Renal cortical epithelial cell (primary cell): ENCODE data around the gene GNAO1. TPM values are rescaled to one million over a fixed set of nuclear protein-coding genes. Genes with fewer than 3 reads are reported as not detected.
"Not testable (repeated sequence)": the region's sequence is repeated elsewhere in the genome, so short reads cannot be mapped to it uniquely, and the experiment has no call there.

ENCODE experiments used
- DNase-seq: peaks from one replicate; pipeline ENCODE4 v3.0.0-alpha.2; 2011; ENCODE audit warnings: low read depth
- total RNA-seq: library from RNA; depleted of rRNA; stranded (reverse); fragments of >200 nt; gene quantifications from 2 replicates; pipeline ENCODE4 v1.2.3, GENCODE V29; 2014

Gene GNAO1
- total RNA-seq, 1 donor from 2014 or later = 8.3 TPM

DNA sequence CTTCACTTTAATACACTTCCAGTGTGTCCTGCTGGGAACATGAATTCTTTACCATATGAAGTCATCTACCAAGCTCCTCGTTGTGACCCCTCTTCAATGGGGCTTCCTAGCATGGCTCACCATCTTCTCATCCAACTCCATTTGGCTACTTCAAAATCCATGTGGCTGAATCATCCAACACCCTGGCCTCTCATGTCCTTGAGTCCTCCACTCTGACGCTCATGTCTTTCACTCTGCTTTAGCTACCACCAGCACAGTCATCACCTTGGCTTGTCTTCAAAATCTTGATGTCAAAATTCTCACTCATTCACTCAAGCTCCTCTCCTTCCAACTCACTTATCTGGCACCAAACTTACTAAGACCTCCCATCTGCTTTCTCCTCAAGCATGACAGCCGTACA, 198.3 kb downstream of the GNAO1 start:
- DNase-seq = peak; percentile 49

DNA sequence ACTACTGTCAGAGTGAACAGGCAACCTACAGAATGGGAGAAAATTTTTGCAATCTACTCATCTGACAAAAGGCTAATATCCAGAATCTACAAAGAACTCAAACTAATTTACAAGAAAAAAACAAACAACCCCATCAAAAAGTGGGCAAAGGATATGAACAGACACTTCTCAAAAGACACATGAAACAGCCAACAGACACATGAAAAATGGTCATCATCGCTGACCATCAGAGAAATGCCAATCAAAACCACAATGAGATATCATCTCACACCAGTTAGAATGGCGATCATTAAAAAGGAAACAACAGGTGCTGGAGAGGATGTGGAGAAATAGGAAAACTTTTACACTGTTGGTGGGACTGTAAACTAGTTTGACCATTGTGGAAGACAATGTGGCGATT, 205.4 kb downstream of the GNAO1 start:
- not testable (repeated sequence) for DNase-seq

DNA sequence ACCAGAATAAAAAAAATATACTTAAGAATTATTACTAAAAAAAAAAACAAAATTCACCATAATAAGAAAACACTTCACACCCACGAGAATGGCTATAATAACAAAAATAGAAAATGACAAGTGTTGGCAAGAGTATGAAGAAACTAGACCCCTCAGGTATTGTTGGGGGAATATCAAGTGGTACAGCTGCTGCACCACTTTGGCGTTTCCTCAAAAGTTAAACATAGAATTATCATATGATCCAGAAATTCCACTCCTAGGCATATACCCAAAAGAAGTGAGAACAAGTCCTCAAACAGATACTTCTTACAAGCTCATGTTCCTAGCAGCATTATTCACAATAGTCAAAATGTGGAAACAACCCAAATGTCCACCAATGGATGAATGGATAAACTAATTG, 207.8 kb downstream of the GNAO1 start:
- no peak for DNase-seq

GRCh38 chr16:56399486-56399885, 208.2 kb downstream of the GNAO1 start:
- no peak for DNase-seq

DNA sequence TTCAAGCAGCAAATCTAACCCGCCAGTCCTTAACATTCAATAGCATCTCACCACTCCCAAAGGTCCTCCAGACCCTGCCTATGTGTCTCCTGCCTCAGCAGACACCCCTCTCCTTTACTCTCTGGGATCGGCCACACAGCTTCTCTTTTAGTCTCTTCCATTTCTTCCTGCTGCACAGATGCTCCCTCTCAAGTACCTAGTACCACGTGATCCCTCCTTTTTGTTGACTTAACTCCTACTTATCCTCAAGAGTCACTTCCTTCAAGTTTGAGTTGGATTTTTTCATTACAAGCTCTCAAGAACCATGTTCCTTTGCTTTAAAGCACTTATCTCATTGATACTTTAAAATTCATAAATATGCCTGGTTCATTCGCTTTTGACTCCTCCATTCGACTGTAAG, 209.2 kb downstream of the GNAO1 start:
- DNase-seq = no peak

- DNase-seq = no peak
These were observed 210.2 kb downstream of the GNAO1 start for GRCh38 chr16:56401482-56401881.

DNA sequence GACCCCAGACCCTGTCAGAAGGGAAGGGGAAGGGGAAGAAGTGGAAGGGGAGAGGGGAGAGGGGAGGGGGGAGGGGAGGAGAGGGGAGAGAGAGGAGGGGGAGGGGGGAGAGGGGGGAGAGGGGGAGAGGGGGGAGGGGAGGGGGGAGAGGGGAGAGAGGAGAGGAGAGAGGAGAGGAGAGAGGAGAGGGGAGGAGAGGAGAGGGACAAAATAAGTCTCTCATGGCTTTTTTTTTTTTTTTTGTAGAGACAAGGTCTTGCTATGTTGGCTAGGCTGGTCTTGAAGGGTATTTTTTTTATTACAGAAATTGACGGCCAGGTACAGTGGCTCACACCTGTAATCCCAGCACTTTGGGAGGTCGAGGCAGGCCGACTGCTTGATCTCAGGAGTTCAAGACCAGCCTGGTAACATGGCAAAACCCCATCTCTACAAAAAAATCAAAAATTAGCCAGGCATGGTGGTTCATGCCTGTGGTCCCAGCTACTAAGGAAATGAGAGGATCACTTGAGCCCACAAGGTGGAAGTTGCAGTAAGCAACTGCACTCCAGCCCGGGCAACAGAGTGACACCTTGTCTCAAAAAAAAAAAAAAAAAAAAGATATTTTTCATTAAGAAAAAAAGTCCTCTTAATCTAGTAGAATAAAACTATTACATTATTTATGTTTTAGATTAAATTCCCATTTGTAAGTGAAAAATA, 214.8 kb downstream of the GNAO1 start:
- DNase-seq = no peak

Other genes starting within 250 kb of the GNAO1 start
- gene AMFR, start 234.1 kb downstream of the GNAO1 start, total RNA-seq = 289 and 415 TPM in 2 replicates